Myocyte (in vitro differentiated cells): ENCODE measurements around the gene TNN. TPM values are rescaled to one million over a fixed set of nuclear protein-coding genes. Genes with fewer than 3 reads are reported as not detected.
"Not testable (repeated sequence)": the region's sequence is repeated elsewhere in the genome, so short reads cannot be mapped to it uniquely, and the experiment has no call there.

Experiments
- DNase-seq: peaks from one replicate; pipeline ENCODE4 v3.0.0-alpha.2; 2012; ENCODE audit warnings: low read depth
- total RNA-seq: library from RNA; depleted of rRNA; stranded (reverse); fragments of >200 nt; gene quantifications from 2 replicates; pipeline ENCODE4 v1.2.3, GENCODE V29; 2014

The TNN gene
- total RNA-seq, 1 donor from 2014 or later = not detected

- no peak for DNase-seq
These were observed 3.2 kb downstream of the TNN start for GRCh38 chr1:175070818-175071217.

DNA sequence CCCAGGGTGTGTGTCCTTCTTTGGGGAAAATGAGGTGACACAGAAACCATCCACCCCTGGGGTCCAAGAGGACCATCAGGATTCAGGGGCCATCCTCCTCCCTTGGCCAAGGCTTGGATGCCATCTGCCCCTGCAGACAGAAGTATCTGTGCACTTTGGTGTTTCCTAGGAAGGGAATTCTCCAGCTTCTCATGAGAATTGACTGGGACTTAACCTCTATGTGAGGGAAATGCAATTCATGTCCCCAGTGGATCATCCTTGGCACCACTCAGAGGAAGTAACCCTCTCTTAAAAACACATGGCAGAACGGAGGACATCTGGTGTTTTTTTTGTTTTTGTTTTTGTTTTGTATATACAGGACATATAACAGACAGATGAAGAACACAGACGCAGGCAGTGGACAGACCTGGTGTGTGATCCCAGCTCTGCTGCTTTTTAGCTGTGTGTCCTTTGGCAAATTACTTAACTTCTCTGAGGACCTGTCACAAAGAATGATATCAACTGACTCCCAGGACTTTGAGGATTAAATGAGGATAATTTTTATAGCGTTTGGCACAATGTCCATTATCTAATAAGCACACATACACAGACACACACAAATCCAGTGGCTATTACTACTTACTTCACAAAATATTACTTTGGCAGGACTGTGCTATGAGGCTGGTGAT lies 3.8 kb downstream of the TNN start:
- no peak for DNase-seq

GRCh38 chr1:175072099-175072951 lies 4.7 kb downstream of the TNN start:
- DNase-seq = peak; percentile 62

GRCh38 chr1:175073061-175073460 lies 5.4 kb downstream of the TNN start:
- no peak for DNase-seq

GRCh38 chr1:175073633-175074032 lies 6.0 kb downstream of the TNN start:
- no peak for DNase-seq

DNA sequence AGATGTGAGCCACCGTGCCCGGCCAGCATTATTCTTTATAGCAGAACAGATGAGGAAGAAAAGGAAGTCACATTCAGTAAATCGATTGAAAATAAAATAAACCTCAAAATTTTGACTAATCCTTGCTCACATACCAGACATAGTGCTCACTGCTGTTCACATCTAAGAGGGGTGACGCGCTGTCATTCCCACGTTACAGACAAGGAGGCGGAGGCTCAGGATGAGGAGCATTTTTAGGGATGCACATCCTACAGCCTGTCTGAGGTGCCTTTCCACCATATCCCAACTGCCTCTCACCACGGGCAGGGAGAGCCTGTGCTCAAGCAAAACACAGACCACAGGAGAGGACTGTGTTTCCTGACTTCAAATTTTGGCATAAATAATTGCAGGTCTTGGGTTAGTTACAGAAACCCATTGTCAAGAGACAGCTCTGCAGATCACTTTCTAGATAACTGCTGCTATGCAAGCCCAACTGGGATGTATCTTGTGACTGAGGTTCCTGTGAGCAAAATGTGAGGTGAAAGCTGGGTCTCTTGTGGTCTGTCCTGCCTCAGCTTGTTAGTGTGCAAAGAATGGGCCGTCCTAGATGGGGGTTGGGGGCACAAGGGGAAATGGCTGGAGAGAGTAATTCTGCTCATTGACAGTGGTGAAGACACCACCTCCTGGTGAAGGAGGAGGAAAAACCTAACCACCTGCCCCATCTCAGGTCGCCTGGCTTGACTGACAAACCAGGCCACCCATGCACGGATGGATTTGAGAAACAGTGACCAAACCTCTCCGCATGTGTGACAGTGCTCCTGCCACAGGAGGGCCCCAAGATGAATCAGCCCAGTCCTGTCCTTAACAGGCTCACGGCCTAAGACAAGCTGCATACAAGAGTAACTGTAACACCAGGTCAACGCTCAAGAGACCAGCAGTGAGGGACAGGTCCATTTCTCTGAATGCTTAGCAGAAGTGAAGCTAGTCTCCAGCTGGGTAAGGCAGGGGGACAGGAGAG lies 8.2 kb downstream of the TNN start:
- no peak for DNase-seq

- no peak for DNase-seq
These were observed 9.9 kb downstream of the TNN start for GRCh38 chr1:175077356-175078030.

- no peak for DNase-seq
These were observed 11.0 kb downstream of the TNN start for GRCh38 chr1:175078629-175079028.

GRCh38 chr1:175079338-175079737 lies 11.7 kb downstream of the TNN start:
- DNase-seq = no peak

- DNase-seq = no peak
These were observed 12.4 kb downstream of the TNN start for GRCh38 chr1:175080030-175080429.

DNA sequence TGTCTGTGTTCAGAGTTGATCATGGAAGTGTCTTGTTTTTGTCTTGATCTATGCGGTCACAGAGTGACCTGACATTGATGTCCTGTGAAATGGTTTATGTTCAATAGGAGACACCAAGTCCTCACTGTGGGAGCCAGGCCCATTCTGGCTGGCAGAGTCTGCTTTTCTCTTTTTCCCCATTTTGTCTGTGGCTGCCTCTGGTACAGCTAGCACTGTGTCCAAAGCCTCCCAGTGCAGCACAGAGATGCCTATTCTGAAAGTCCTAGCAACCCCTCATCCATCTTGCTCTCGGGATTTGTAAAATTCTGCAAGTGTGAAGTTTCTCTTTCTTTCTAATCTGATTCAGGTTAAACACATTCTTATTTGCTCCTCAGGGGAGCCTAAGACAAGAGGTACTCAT lies 14.3 kb downstream of the TNN start:
- DNase-seq = no peak

- no peak for DNase-seq
These were observed 20.9 kb downstream of the TNN start for GRCh38 chr1:175088525-175088951.

DNA sequence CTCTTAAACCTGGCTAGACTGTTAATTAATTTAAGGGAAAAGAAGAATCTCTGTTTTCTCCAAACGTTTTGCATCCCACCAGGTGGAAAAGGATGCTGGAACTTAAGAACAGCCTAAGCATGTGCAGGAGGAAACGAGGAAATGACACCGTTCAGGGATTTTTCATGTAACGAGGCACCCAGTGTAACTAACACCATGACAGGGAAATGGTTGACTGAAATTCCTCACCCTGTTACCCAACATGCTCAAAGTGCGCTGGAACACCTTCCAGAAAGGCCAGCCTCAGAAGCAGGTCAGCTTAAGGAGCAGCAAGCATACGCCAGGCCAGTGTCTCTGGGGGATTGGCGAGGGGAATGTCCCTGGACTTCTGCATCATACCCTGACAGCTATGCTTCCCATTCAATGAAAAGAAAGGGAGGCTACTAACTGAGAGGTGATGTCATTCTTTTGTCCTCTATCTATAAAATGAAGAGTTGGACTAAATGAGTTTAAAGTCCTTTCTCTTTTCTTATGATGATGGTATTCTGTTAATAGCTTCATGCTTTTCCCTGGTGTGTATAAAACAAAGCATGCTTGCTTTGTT lies 21.6 kb downstream of the TNN start:
- no peak for DNase-seq

DNA sequence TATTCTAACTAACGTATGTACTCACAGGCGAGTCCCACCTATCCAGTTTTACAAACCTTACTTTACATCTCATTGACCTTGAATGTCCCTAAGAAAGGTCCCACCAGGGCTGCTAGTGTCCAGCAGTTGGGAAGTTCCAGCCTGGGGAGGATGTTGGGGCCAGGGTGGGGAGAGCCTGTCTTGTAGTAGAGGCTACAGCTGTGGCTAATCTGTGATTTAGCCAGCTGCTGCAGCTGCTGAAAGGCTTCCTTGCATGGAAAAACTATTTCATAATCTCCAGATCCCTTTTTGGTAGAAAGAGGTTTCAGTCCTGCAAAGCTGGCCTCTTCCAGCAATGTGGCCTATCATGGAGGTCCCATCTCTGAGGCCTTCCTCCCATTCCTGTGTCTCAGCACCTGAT lies 23.1 kb downstream of the TNN start:
- no peak for DNase-seq

DNA sequence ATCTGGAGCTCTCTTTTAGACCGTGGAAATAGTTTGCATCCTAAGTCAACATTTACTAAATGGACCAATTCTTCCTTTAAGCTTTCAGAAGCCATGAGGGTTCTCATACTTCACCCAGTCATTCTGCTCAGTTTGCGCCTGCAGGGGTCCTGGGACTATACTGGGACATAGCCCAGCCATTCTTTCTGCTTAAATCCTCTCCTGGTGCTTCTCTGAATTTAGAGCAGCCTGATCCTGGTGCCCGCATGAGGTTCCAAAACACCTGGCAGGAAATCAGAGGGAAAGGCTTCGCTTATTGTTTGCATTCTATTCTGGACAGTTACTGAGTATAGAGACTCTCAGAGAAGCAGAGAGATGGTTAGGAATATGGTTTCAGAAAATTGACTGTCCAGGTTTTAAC lies 27.0 kb downstream of the TNN start:
- no peak for DNase-seq

DNA sequence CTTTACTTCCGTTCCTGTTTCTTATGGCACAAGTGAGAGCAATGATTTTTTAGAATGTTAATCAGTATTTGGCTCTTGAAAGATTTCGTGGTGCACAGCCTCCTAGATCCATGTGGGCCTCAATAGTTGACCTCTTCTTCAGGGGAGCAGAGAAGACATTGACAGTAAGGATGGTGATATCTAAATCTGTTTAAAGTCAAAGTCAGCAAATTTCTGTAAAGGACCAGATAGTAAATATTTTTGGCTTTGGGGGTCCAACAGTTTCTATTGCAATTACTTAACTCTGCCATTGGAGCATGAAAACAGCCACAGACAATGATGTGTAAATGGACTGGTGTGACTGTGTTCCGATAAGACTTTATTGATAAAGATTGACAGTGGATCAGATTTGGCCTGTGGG lies 27.4 kb downstream of the TNN start:
- DNase-seq = no peak

DNA sequence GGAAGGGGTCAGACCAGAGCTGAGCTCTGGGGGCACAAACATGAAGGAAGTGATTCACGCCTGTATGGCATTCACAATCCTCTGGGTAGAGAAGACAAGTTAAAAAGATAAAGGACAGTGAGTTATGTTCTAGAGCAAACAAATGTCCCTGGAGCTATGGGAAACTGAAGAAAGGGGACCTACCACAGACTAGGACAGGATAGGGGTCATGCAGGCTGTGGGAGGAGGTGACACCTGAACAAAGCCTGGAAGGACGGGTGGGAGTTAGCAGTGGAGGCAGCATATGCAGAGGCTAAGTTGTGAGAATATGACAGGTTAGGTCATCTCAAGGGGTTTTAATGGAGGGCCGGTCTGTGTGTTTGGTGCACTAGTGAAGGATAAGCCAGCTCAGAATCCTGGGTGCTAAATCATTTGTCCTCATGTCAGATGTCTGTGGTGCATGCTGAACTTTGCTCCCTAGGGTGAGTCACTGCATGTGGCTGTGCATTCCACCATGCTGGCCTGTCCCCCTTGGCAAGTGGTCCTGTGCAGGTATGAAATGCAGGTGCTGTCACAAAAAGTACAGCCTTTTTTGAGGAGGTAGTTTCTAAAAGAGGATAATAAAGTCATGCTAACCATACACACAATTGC lies 28.5 kb downstream of the TNN start:
- no peak for DNase-seq

GRCh38 chr1:175097361-175097760 lies 29.7 kb downstream of the TNN start:
- DNase-seq = no peak

- no peak for DNase-seq
These were observed 32.3 kb downstream of the TNN start for GRCh38 chr1:175099916-175100315.

DNA sequence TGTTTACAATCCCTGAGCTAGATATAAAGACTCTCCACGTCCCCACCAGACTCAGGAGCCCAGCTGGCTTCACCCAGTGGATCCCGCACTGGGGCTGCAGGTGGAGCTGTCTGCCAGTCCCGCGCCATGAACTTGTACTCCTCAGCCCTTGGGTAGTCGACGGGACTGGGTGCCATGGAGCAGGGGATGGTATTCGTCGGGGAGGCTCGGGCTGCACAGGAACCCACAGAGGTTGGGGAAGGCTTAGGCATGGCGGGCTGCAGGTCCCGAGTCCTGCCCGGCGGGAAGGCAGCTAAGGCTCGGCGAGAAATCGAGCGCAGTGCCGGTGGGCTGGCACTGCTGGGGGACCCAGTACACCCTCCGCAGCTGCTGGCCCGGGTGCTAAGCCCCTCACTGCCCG lies 34.5 kb downstream of the TNN start:
- DNase-seq = not testable (repeated sequence)
